ENCODE measurements around the gene NIPAL4.

Gene NIPAL4

GRCh38 chr5:157464519-157465171 is 4.6 kb downstream of the NIPAL4 start:
- peak; percentile 63 for DNase-seq (ENCODE audit: low spot score)
- TF ChIP-seq CTCF (IDR thresholded peaks at IDR 0.05; ENCODE audit: extremely low read depth, missing control alignments): no peak

- no peak for TF ChIP-seq CTCF (IDR thresholded peaks at IDR 0.05; ENCODE audit: extremely low read depth, missing control alignments)
- no peak for DNase-seq (ENCODE audit: low spot score)
Observed at GRCh38 chr5:157468293-157468965, 8.4 kb downstream of the NIPAL4 start.

GRCh38 chr5:157469073-157469472 is 9.1 kb downstream of the NIPAL4 start:
- TF ChIP-seq CTCF (IDR thresholded peaks at IDR 0.05; ENCODE audit: extremely low read depth, missing control alignments): no peak
- DNase-seq (ENCODE audit: low spot score): no peak

GRCh38 chr5:157469687-157470086 is 9.7 kb downstream of the NIPAL4 start:
- TF ChIP-seq CTCF (IDR thresholded peaks at IDR 0.05; ENCODE audit: extremely low read depth, missing control alignments): no peak
- no peak for DNase-seq (ENCODE audit: low spot score)

- DNase-seq (ENCODE audit: low spot score): no peak
- TF ChIP-seq CTCF (IDR thresholded peaks at IDR 0.05; ENCODE audit: extremely low read depth, missing control alignments): no peak
Observed at GRCh38 chr5:157470631-157471030, 10.6 kb downstream of the NIPAL4 start.

- peak; percentile 56 for DNase-seq (ENCODE audit: low spot score)
- peak; percentile 78 for TF ChIP-seq CTCF (IDR thresholded peaks at IDR 0.05; ENCODE audit: extremely low read depth, missing control alignments)
Observed at GRCh38 chr5:157471709-157472108, 11.7 kb downstream of the NIPAL4 start.

Data from GM20000 (cell line).